NB4 (cell line): Measurements from ENCODE around the gene CHRNA3.

ENCODE experiments used
- DNase-seq: peaks from one replicate; pipeline ENCODE4 v3.0.0; 2010; ENCODE audit warnings: low read depth
- H3K4me3 ChIP-seq: one replicate; pipeline ENCODE4 v1.5.1; 2011; ENCODE audit warnings: mild to moderate bottlenecking, low read depth, low read length, moderate library complexity
- CTCF ChIP-seq: IDR thresholded peaks from one replicate; pipeline ENCODE4 v1.5.1; 2012; ENCODE audit warnings: low read depth, low read length
- MAX ChIP-seq: IDR thresholded peaks from 2 replicates; pipeline ENCODE4 v1.6.1; 2011; ENCODE audit warnings: low read depth, low read length
- MYC ChIP-seq: IDR thresholded peaks from 2 replicates; pipeline ENCODE4 v1.6.1; 2011; ENCODE audit warnings: low read depth, low read length
- POLR2A ChIP-seq: IDR thresholded peaks from 2 replicates; pipeline ENCODE4 v1.6.1; 2011; ENCODE audit warnings: mild to moderate bottlenecking; ENCODE audit not compliant: insufficient read length; ENCODE audit errors: extremely low read depth

CHRNA3 gene

DNA sequence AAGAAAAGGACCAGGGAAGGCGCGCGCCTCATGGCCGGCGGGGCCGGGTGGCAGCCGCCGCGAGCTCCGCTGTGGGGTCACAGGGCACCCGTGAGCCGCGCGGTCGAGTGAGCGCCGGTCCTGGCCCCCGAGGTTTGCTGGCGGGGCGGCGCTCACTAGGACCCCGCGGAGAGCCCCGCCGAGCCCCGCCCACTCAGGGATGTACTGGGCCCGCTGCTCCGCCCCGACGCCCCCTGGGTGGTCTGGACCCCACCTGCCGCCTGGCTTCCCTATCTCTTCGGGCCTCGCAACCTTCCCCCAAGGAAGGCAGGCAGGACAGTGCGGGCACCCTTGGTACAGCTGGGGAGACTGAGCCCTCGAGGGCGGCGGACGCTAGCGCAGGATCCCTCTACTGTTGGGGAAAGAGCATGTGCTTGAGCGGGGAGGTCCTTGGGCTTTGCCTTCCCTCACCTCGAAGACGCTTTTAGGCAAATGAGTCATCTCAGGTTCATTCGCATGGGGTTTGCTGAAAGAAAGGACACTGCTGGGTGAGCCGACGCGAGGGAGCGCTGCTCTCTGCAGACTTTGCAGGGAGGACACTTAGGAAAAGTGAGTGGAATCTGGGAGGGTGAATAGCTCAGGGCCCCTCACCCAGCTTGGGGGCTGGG lies 20.4 kb upstream of the CHRNA3 start, which contains the start of gene CHRNB4:
Gene CHRNB4, minus strand, starts transcription at position 109 of the 647 bp plus-strand sequence. Its CDS starts 77 bp downstream, at position 32.
- no peak within 1 kb of the TSS for H3K4me3 ChIP-seq
- no peak for DNase-seq
- TF ChIP-seq MYC: no peak
- TF ChIP-seq POLR2A: no peak
- no peak for TF ChIP-seq MAX
- TF ChIP-seq CTCF: no peak

- TF ChIP-seq CTCF (no peak), MYC (no peak), POLR2A (no peak), MAX (no peak)
- no peak for DNase-seq
- no peak overlapping the region for H3K4me3 ChIP-seq
Observed at GRCh38 chr15:78640527-78641101, 19.8 kb upstream of the CHRNA3 start.

- peak; percentile 73 for DNase-seq
- TF ChIP-seq MYC (no peak), POLR2A (no peak), CTCF (peak; percentile 66), MAX (no peak)
- H3K4me3 ChIP-seq: no peak overlapping the region
Observed at GRCh38 chr15:78638658-78639314, 18.0 kb upstream of the CHRNA3 start.

GRCh38 chr15:78637776-78638435 lies 17.1 kb upstream of the CHRNA3 start:
- TF ChIP-seq POLR2A (no peak), MAX (no peak), MYC (no peak), CTCF (no peak)
- no peak for DNase-seq
- no peak overlapping the region for H3K4me3 ChIP-seq

GRCh38 chr15:78636378-78636859 lies 15.6 kb upstream of the CHRNA3 start:
- DNase-seq: no peak
- no peak overlapping the region for H3K4me3 ChIP-seq
- TF ChIP-seq MAX: no peak
- no peak for TF ChIP-seq POLR2A
- no peak for TF ChIP-seq MYC
- no peak for TF ChIP-seq CTCF
